HepG2 (cell line): ENCODE measurements around the gene FLOT2. TPM values are rescaled to one million over a fixed set of nuclear protein-coding genes. Genes with fewer than 3 reads are reported as not detected.
A peak's percentile ranks its signal among the peaks of the same experiment; 100 is the strongest.

ENCODE experiments used
- ADNP ChIP-seq: sonication (generic); formaldehyde crosslinking; IDR thresholded peaks from 2 replicates; pipeline ENCODE4 v1.4.0; 2020; ENCODE audit warnings: missing genetic modification reagents
- ASH2L ChIP-seq: fragments of 300-600, 200-600 bp; sonication (generic); IDR thresholded peaks from 2 replicates; pipeline ENCODE4 v1.7.0; 2017; ENCODE audit warnings: low read depth, mild to moderate bottlenecking, moderate library complexity, mixed read lengths, low read length; ENCODE audit not compliant: insufficient read length
- ATM ChIP-seq: fragments of 450-650 bp; IDR thresholded peaks from 2 replicates; pipeline ENCODE4 v1.7.1; 2017; ENCODE audit warnings: mild to moderate bottlenecking, borderline replicate concordance
- BCL6 ChIP-seq: IDR thresholded peaks from 2 replicates; pipeline ENCODE4 v1.6.1; 2016; ENCODE audit warnings: missing genetic modification reagents, missing compliant biosample characterization
- CCAR2 ChIP-seq: fragments of 200-400 bp; formaldehyde crosslinking; optimal IDR thresholded peaks from 2 replicates; pipeline ENCODE3; 2018; ENCODE audit warnings: low read depth, mild to moderate bottlenecking, low read length, moderate library complexity
- CHD2 ChIP-seq: IDR thresholded peaks from 2 replicates; pipeline ENCODE4 v1.6.1; 2011; ENCODE audit warnings: low read depth, low read length, improper control_type of control experiment
- HNF4G ChIP-seq, 2 experiments: sonication (generic) in 1 of 2; formaldehyde crosslinking in 1 of 2; IDR thresholded peaks; 2 replicates each; pipeline versions ENCODE4 v1.4.0 to v1.6.1; 2011 to 2020; ENCODE audit warnings: borderline replicate concordance in 2 of 2, low read depth in 2 of 2, mild to moderate bottlenecking in 2 of 2, low read length in 1 of 2, missing genetic modification reagents in 1 of 2, moderate library complexity in 1 of 2
- JDP2 ChIP-seq: sonication (generic); formaldehyde crosslinking; IDR thresholded peaks from 2 replicates; pipeline ENCODE4 v1.8.1; 2022; ENCODE audit warnings: missing genetic modification reagents, borderline replicate concordance
- KDM1A ChIP-seq: IDR thresholded peaks from 2 replicates; pipeline ENCODE4 v1.6.1; 2016; ENCODE audit warnings: missing compliant biosample characterization
- KDM3A ChIP-seq: IDR thresholded peaks from 2 replicates; pipeline ENCODE4 v1.6.1; 2018; ENCODE audit warnings: low read depth, missing compliant biosample characterization
- MED1 ChIP-seq: sonication (generic); formaldehyde crosslinking; IDR thresholded peaks from 2 replicates; pipeline ENCODE4 v1.4.0; 2020; ENCODE audit warnings: missing genetic modification reagents
- MXD4 ChIP-seq: IDR thresholded peaks from 2 replicates; pipeline ENCODE4 v1.6.1; 2016; ENCODE audit warnings: mild to moderate bottlenecking, missing biosample characterization, missing genetic modification reagents
- NR2F1 ChIP-seq, 2 experiments: fragments of 450-650 bp in 1 of 2; formaldehyde crosslinking in 1 of 2; IDR thresholded peaks; 2 replicates each; pipeline versions ENCODE4 v1.5.0 to v1.6.1; 2016 to 2020; ENCODE audit warnings: mild to moderate bottlenecking in 1 of 2, missing compliant biosample characterization in 1 of 2, missing genetic modification reagents in 1 of 2, moderate library complexity in 1 of 2
- PHF8 ChIP-seq: sonication (generic); formaldehyde crosslinking; IDR thresholded peaks from 2 replicates; pipeline ENCODE4 v1.5.0; 2020; ENCODE audit warnings: missing genetic modification reagents
- PITX1 ChIP-seq: sonication (generic); formaldehyde crosslinking; IDR thresholded peaks from 2 replicates; pipeline ENCODE4 v1.5.1; 2020; ENCODE audit warnings: mild to moderate bottlenecking, missing genetic modification reagents
- RARA ChIP-seq: IDR thresholded peaks from 2 replicates; pipeline ENCODE4 v1.6.1; 2016; ENCODE audit warnings: missing genetic modification reagents, missing compliant biosample characterization
- RCOR2 ChIP-seq: IDR thresholded peaks from 2 replicates; pipeline ENCODE4 v1.6.1; 2016; ENCODE audit warnings: missing biosample characterization, missing genetic modification reagents
- SALL2 ChIP-seq: sonication (generic); formaldehyde crosslinking; IDR thresholded peaks from 2 replicates; pipeline ENCODE4 v1.8.1; 2023; ENCODE audit warnings: mild to moderate bottlenecking, missing genetic modification reagents, inconsistent platforms
- SP5 ChIP-seq: IDR thresholded peaks from 2 replicates; pipeline ENCODE4 v1.6.1; 2016; ENCODE audit warnings: low read depth, borderline replicate concordance
- ZBTB42 ChIP-seq: sonication (generic); formaldehyde crosslinking; IDR thresholded peaks from 2 replicates; pipeline ENCODE4 v1.5.0; 2020; ENCODE audit warnings: mild to moderate bottlenecking, missing genetic modification reagents
- ZNF3 ChIP-seq: IDR thresholded peaks from 2 replicates; pipeline ENCODE4 v1.7.0; 2017; ENCODE audit warnings: inconsistent platforms
- ZNF329 ChIP-seq: sonication (generic); formaldehyde crosslinking; IDR thresholded peaks from 2 replicates; pipeline ENCODE4 v1.9.0; 2021; ENCODE audit warnings: low read depth, mild to moderate bottlenecking, missing genetic modification reagents
- ZNF839 ChIP-seq: sonication (generic); formaldehyde crosslinking; IDR thresholded peaks from 2 replicates; pipeline ENCODE4 v1.4.0; 2020; ENCODE audit warnings: missing genetic modification reagents, mild to moderate bottlenecking, borderline replicate concordance
- polyA plus RNA-seq, 8 experiments: library from polyadenylated mRNA; depleted of rRNA in 3 of 8; stranded (reverse) in 7 of 8; unstranded in 1 of 8; fragments of >200 nt; fragmentation: Illumina TruSeq in 4 of 8; extraction: Trizol in 4 of 8; gene quantifications; 2 replicates each; pipeline versions ENCODE4 v1.2.1 to v1.2.3, GENCODE V29; 2011 to 2016; ENCODE audit warnings: low read depth in 4 of 8, missing spikeins in 1 of 8, mixed read lengths in 1 of 8; ENCODE audit not compliant: insufficient read depth in 1 of 8
- total RNA-seq, 5 experiments: library from RNA; depleted of rRNA; stranded (reverse); fragments of >200 nt; fragmentation: Illumina TruSeq; extraction: Trizol; gene quantifications; 2 replicates each; pipeline ENCODE4 v1.2.3, GENCODE V29; 2016; ENCODE audit warnings: low read depth in 1 of 5
- TF ChIP-seq, protein P1 (sequence below): IDR thresholded peaks from 2 replicates; pipeline ENCODE4 v1.6.1; 2016; ENCODE audit warnings: low read depth, borderline replicate concordance
- TF ChIP-seq, protein P2 (sequence below): sonication (generic); formaldehyde crosslinking; IDR thresholded peaks from 2 replicates; pipeline ENCODE4 v1.8.0; 2022; ENCODE audit warnings: missing genetic modification reagents, low read depth, mild to moderate bottlenecking, borderline replicate concordance
- TF ChIP-seq, protein P3 (sequence below): sonication (generic); formaldehyde crosslinking; IDR thresholded peaks from 2 replicates; pipeline ENCODE4 v1.8.1; 2023; ENCODE audit warnings: mild to moderate bottlenecking, missing genetic modification reagents
- TF ChIP-seq, protein P4 (sequence below): sonication (generic); formaldehyde crosslinking; IDR thresholded peaks from 2 replicates; pipeline ENCODE4 v1.4.0; 2020; ENCODE audit warnings: missing genetic modification reagents

Gene FLOT2
- total and polyA plus RNA-seq, 2 of the 13 experiments (the other 11 are each of a cell fraction or from before 2014, with no cell fraction given) = 54.3 to 54.5 TPM

DNA sequence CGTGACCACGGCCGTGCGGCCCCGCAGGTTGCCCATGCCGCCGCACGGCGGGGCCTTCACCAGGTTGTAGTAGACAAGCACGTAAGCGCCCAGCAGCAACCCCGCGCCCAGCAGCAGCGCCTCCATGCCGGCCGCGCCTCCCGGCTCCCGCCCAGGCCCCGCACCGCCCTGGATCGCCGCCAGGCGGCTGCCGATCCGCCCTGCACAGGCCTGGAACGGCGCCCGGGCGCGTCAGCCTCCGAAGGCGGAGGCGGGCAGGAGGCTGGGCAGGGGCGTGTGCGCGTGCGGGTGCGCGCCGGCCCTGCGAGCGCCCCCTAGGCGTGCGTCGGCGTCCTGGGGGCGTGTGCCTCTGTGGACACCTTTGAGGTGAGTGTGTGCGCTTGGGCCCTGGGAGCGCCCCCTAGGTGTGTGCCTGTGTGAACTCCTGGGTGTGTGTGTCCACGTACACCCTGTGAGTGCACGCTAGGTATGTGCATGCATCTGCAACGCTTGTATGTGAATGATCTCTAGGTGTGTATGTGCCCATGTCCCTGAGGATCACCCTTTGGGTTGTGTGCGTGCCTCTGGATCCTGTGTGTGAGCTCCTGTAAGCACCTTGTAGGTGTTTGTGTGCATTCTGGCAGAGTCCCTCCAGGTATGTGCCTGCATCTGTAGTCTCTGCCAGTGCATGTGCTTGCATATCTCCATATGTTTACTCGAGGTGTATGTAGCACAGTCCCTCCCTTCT lies 5.4 kb upstream of the FLOT2 start, which contains the start of gene DHRS13 (continued):
- no peak; the same call in 1 of the 2 replicates for TF ChIP-seq JDP2 (CRISPR knock-in tag)
- TF ChIP-seq ZBTB42 (CRISPR knock-in tag) = no peak
- peak; percentile 66 for TF ChIP-seq CCAR2
- peak; percentile 85 for TF ChIP-seq ADNP (CRISPR knock-in tag)
- TF ChIP-seq, protein P1, sequence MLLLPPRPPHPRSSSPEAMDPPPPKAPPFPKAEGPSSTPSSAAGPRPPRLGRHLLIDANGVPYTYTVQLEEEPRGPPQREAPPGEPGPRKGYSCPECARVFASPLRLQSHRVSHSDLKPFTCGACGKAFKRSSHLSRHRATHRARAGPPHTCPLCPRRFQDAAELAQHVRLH (CRISPR knock-in tag) = peak; percentile 99
- TF ChIP-seq MXD4 (CRISPR knock-in tag) = peak; percentile 84
- TF ChIP-seq CHD2 = no peak
- TF ChIP-seq SP5 (CRISPR knock-in tag) = peak; percentile 66; the same call in 1 of the 2 replicates
- TF ChIP-seq ATM = no peak
- TF ChIP-seq, protein P2, sequence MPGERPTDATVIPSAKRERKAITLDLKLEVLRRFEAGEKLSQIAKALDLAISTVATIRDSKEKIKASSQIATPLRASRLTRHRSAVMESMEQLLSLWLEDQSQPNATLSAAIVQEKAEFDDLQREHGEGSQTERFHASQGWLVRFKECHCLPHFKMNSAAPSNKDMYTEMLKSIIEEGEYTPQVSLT = no peak; the same call in 1 of the 2 replicates
- TF ChIP-seq RARA (CRISPR knock-in tag) = peak; percentile 31
- TF ChIP-seq ZNF3 = no peak
- TF ChIP-seq, protein P3, sequence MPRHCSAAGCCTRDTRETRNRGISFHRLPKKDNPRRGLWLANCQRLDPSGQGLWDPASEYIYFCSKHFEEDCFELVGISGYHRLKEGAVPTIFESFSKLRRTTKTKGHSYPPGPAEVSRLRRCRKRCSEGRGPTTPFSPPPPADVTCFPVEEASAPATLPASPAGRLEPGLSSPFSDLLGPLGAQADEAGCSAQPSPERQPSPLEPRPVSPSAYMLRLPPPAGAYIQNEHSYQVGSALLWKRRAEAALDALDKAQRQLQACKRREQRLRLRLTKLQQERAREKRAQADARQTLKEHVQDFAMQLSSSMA (CRISPR knock-in tag) = no peak
- peak; percentile 72; the same call in 1 of the 2 replicates for TF ChIP-seq SALL2 (CRISPR knock-in tag)
- peak; percentile 77; the same call in 1 of the 2 replicates for TF ChIP-seq ZNF839
- TF ChIP-seq BCL6 = peak; percentile 32; the same call in 1 of the 2 replicates
- peak; percentile 64; the same call in 1 of the 2 replicates for TF ChIP-seq RCOR2 (CRISPR knock-in tag)
- no peak for TF ChIP-seq HNF4G (IDR thresholded peaks at IDR 0.05; ENCODE audit: borderline replicate concordance, low read depth, low read length)
- no peak; the same call in 1 of the 2 replicates for TF ChIP-seq HNF4G (CRISPR knock-in tag; IDR thresholded peaks at IDR 0.05; ENCODE audit: borderline replicate concordance, low read depth)
- peak; percentile 79 for TF ChIP-seq ASH2L
- TF ChIP-seq NR2F1 (CRISPR knock-in tag; IDR thresholded peaks at IDR 0.05) = no peak
- TF ChIP-seq MED1 (CRISPR knock-in tag) = peak; percentile 90
- TF ChIP-seq PITX1 = peak; percentile 46; the same call in 1 of the 2 replicates
- no peak for TF ChIP-seq KDM3A (CRISPR knock-in tag)
- TF ChIP-seq, protein P4, sequence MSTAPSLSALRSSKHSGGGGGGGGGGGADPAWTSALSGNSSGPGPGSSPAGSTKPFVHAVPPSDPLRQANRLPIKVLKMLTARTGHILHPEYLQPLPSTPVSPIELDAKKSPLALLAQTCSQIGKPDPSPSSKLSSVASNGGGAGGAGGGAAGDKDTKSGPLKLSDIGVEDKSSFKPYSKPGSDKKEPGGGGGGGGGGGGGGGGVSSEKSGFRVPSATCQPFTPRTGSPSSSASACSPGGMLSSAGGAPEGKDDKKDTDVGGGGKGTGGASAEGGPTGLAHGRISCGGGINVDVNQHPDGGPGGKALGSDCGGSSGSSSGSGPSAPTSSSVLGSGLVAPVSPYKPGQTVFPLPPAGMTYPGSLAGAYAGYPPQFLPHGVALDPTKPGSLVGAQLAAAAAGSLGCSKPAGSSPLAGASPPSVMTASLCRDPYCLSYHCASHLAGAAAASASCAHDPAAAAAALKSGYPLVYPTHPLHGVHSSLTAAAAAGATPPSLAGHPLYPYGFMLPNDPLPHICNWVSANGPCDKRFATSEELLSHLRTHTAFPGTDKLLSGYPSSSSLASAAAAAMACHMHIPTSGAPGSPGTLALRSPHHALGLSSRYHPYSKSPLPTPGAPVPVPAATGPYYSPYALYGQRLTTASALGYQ (CRISPR knock-in tag) = 0 out of 2 replicates have a peak, but pooled peaks have one; percentile 31
- TF ChIP-seq ZNF329 (CRISPR knock-in tag) = peak; percentile 89
- peak; percentile 76; the same call in 1 of the 2 replicates for TF ChIP-seq KDM1A (CRISPR knock-in tag)
- peak; percentile 66 for TF ChIP-seq PHF8 (CRISPR knock-in tag)
